Spleen (tissue), 11 donors: ENCODE measurements around the gene TANC1. TPM values are rescaled to one million over a fixed set of nuclear protein-coding genes. Genes with fewer than 3 reads are reported as not detected.

Experiments used
- DNase-seq: peaks from one replicate; pipeline ENCODE4 v3.0.0-alpha.2; 2020
- H3K27ac ChIP-seq, 8 donors: fragments of 200-600 bp; sonication (generic) in 7 of 8; 1 replicate in 4 of 8; 2 replicates in 4 of 8; pipeline versions ENCODE4 v1.5.0 to v1.8.0; 2016 to 2021; ENCODE audit warnings: inconsistent platforms in 4 of 8, mild to moderate bottlenecking in 4 of 8, moderate library complexity in 1 of 8
- H3K27me3 ChIP-seq, 7 donors: fragments of 200-600 bp; sonication (generic) in 6 of 7; replicated peaks in 1 of 7; 1 replicate in 4 of 7; 2 replicates in 3 of 7; pipeline versions ENCODE4 v1.5.0 to v1.8.0; 2016 to 2021; ENCODE audit warnings: inconsistent platforms in 3 of 7, mild to moderate bottlenecking in 1 of 7
- H3K36me3 ChIP-seq, 6 donors: fragments of 200-600 bp; sonication (generic) in 5 of 6; 1 replicate in 4 of 6; 2 replicates in 2 of 6; pipeline versions ENCODE4 v1.5.0 to v1.8.0; 2016 to 2021; ENCODE audit warnings: inconsistent platforms in 2 of 6
- H3K4me1 ChIP-seq, 6 donors: fragments of 200-600 bp; sonication (generic) in 5 of 6; 1 replicate in 3 of 6; 2 replicates in 3 of 6; pipeline versions ENCODE4 v1.5.0 to v1.8.0; 2016 to 2021; ENCODE audit warnings: inconsistent platforms in 3 of 6
- H3K4me3 ChIP-seq, 8 donors: fragments of 200-600 bp; sonication (generic) in 7 of 8; 1 replicate in 4 of 8; 2 replicates in 4 of 8; pipeline versions ENCODE4 v1.5.0 to v1.8.0; 2016 to 2021; ENCODE audit warnings: inconsistent platforms in 4 of 8, mild to moderate bottlenecking in 4 of 8, moderate library complexity in 2 of 8
- H3K9me3 ChIP-seq, 8 donors: fragments of 200-600 bp; sonication (generic) in 7 of 8; 1 replicate in 4 of 8; 2 replicates in 4 of 8; pipeline versions ENCODE4 v1.5.0 to v1.8.0; 2016 to 2021; ENCODE audit warnings: inconsistent platforms in 4 of 8
- POLR2A ChIP-seq, 3 donors: fragments of 450-650 bp; IDR thresholded peaks; one replicate each; pipeline ENCODE4 v1.5.1; 2017; ENCODE audit warnings: antibody characterized with exemption in 3 of 3, mild to moderate bottlenecking in 1 of 3
- POLR2AphosphoS5 ChIP-seq, 3 donors: sonication (generic); formaldehyde crosslinking; IDR thresholded peaks; one replicate each; pipeline ENCODE4 v1.5.1; 2017; ENCODE audit warnings: antibody characterized with exemption in 3 of 3
- WGBS, 5 donors: extraction: QIAGEN DNeasy Blood & Tissue Kit in 3 of 5; methylation state at CpG; one replicate each; pipeline versions ENCODE4 v1.1.5 to v1.1.7; 2013 to 2018; 5-methylcytosine and 5-hydroxymethylcytosine counted together
- intact Hi-C: fragments of 100-400 bp; cut with DNase I; formaldehyde crosslinking; loops from one replicate; pipeline ENCODE4 v1.15.0; 2023; ENCODE audit warnings: low total_unique reads
- polyA plus RNA-seq, 3 donors: library from polyadenylated mRNA; stranded (reverse); fragments of 200-250 nt; gene quantifications; one replicate each; pipeline ENCODE4 v1.2.1, GENCODE V29; 2013
- total RNA-seq, 7 donors: library from RNA; depleted of rRNA in 3 of 7; stranded (reverse); fragments of >200 nt in 3 of 7; fragmentation: NEBNext Ultra II Directional in 4 of 7; extraction: Animal tissue kit (Norgen Biotek cat#: 25700) in 4 of 7; gene quantifications; one replicate each; pipeline versions ENCODE4 v1.1.0 to v1.2.1, GENCODE V29; 2016 to 2021
- TF ChIP-seq, protein P1 (sequence below), 11 experiments: fragments of 200-600 bp in 7 of 11; fragments of 450-650 bp in 4 of 11; sonication (generic) in 4 of 11; IDR thresholded peaks in 8 of 11; conservative IDR thresholded peaks in 3 of 11; 1 replicate in 7 of 11; 2 replicates in 4 of 11; pipeline versions ENCODE4 v1.4.0 to v1.8.0; 2016 to 2021; ENCODE audit warnings: antibody characterized with exemption in 11 of 11, inconsistent platforms in 4 of 11, mild to moderate bottlenecking in 1 of 11
- donor health status: healthy with polysubstance abuse.
- donor health status: DM: no; HTN: no; CAD: no; lungs with moderate emphysema.
- donor health status: DM: no; HTN: no; CAD: no.
- donor health status: Bipolar disorder and iron deficiency.
- donor health status: healthy.
- donor health status: DM: no; HTN: no; CAD: no.
- donor health status: DM: yes; HTN: yes; CAD: no.

The TANC1 gene
- total and polyA plus RNA-seq, 10 donors, result 3.1 to 28.2 (median 21.7) TPM

DNA sequence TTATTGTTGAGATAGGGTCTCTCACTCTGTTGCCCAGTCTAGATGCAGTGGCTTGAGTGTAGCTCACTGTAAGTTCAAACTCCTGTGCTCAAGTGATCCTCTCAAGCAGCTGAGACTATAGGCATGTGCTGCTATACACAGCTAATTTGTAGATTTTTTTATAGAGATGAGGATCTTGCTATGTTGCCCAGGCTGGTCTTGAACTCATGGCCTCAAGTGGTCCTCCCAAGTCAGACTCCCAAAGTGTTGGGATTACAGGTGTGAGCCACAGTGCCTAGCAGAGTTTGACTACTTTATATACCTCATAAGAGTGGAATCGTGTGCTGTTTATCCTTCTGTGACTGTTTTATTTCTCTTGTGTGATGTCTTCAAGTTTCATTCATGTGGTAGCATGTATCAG is 60.3 kb downstream of the TANC1 start:
- Histone ChIP-seq H3K4me1 (peaks cover 8 to 41% (median 23%) of the 10 kb centered on the region in 6 donors), H3K9me3 (no peaks in the 10 kb centered on the region), H3K27ac (no peak overlapping the region), H3K4me3 (no peak overlapping the region), H3K27me3 (no peaks in the 10 kb centered on the region), H3K36me3 (no peaks in the 10 kb centered on the region)
- TF ChIP-seq, protein P1, sequence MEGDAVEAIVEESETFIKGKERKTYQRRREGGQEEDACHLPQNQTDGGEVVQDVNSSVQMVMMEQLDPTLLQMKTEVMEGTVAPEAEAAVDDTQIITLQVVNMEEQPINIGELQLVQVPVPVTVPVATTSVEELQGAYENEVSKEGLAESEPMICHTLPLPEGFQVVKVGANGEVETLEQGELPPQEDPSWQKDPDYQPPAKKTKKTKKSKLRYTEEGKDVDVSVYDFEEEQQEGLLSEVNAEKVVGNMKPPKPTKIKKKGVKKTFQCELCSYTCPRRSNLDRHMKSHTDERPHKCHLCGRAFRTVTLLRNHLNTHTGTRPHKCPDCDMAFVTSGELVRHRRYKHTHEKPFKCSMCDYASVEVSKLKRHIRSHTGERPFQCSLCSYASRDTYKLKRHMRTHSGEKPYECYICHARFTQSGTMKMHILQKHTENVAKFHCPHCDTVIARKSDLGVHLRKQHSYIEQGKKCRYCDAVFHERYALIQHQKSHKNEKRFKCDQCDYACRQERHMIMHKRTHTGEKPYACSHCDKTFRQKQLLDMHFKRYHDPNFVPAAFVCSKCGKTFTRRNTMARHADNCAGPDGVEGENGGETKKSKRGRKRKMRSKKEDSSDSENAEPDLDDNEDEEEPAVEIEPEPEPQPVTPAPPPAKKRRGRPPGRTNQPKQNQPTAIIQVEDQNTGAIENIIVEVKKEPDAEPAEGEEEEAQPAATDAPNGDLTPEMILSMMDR (IDR thresholded peaks at IDR 0.05 in 8 of 11, conservative IDR thresholded peaks at IDR 0.05 in 3 of 11), result no peak
- TF ChIP-seq POLR2AphosphoS5 (IDR thresholded peaks at IDR 0.05), result no peak
- no peak for TF ChIP-seq POLR2A (IDR thresholded peaks at IDR 0.05)
- 83 to 92% (median 91%) methylated on average over 1 of the region's 1 CpG for WGBS, 5 donors
- intact Hi-C loops, result loop anchor here (10.0 kb wide), 1 partner anchor 54 kb away; no protein-coding TSS in a partner anchor
- no peak for DNase-seq

DNA sequence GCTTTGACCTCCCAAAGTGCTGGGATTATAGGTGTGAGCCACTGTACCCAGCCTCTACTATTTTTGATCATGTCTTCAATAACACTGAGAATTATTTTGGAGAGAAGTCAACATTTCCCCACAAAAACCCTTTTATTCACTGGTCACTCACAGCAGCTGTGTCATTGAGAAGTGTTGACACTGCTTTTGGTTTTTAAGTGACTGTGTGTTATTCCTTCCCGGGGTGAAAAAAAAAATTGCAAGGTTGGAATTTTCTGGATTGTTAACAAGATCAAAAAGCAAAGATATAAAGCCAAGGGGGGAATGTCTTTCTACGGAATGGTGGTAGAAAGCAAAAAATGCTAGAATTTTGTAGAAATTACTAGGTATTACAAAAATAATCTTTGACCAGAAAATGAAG is 61.5 kb downstream of the TANC1 start:
- 61 to 77% (median 65%) methylated on average over 2 of the region's 2 CpGs for WGBS, 5 donors
- no peak overlapping the region for H3K4me3 ChIP-seq
- no peaks in the 10 kb centered on the region for H3K36me3 ChIP-seq
- H3K27ac ChIP-seq, result peak overlapping the region in 7 of 8 donors; percentile 39 to 75 (median 63)
- no peak for DNase-seq
- intact Hi-C loops, result loop anchor here (10.0 kb wide), 1 partner anchor 55 kb away; no protein-coding TSS in a partner anchor
- TF ChIP-seq POLR2AphosphoS5 (IDR thresholded peaks at IDR 0.05) (no peak), POLR2A (IDR thresholded peaks at IDR 0.05) (no peak)
- TF ChIP-seq, protein P1 (IDR thresholded peaks at IDR 0.05 in 8 of 11, conservative IDR thresholded peaks at IDR 0.05 in 3 of 11), result no peak
- no peaks in the 10 kb centered on the region for H3K27me3 ChIP-seq
- H3K4me1 ChIP-seq, result peaks cover 8 to 41% (median 23%) of the 10 kb centered on the region in 6 donors
- H3K9me3 ChIP-seq, result no peaks in the 10 kb centered on the region

DNA sequence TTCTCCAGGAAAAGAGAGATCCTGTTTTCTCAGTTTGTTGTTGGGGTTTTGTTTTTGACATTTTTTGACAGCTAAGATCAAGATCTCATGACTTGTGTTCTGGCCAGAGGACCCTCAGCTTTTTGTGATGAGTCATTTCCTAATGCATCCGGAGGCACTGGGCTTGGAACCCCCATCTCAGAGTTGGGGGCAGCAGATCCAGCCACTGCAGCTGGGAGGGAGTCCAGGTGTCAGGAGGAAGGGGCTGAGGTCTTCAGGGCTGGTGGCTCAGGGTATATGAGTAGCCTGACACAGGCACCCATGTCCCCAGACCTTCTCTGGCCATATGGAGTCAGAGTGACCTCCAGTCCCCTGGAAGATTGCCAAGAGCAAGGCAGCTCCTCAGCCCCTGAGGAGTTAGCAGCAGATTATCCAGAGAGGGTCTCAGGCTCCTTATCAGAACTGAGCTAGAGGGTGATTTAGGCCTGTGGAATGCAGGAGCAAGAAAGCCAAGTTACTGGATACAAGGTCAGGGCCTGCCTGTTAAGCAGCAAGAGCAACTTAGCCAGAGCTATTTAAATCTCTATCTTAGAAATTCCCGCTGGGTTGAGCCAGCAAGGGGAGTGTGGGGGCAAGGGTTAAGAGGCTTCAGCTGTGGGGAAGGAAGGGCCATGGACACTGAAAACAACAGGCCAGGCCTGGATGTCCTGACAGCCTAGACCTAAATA is 62.4 kb downstream of the TANC1 start:
- no peak for DNase-seq
- no peaks in the 10 kb centered on the region for H3K9me3 ChIP-seq
- H3K4me1 ChIP-seq, result peaks cover 8 to 45% (median 24%) of the 10 kb centered on the region in 6 donors
- peak overlapping the region in 7 of 8 donors; percentile 39 to 75 (median 63) for H3K27ac ChIP-seq
- 28 to 50% (median 43%) methylated on average over 2 of the region's 2 CpGs for WGBS, 5 donors
- no peak for TF ChIP-seq POLR2A (IDR thresholded peaks at IDR 0.05)
- TF ChIP-seq POLR2AphosphoS5 (IDR thresholded peaks at IDR 0.05), result peak in 2 of 3 donors; percentile 58 to 83
- H3K36me3 ChIP-seq, result no peaks in the 10 kb centered on the region
- no peak overlapping the region for H3K4me3 ChIP-seq
- H3K27me3 ChIP-seq, result no peaks in the 10 kb centered on the region
- intact Hi-C loops, result no loop called here

DNA sequence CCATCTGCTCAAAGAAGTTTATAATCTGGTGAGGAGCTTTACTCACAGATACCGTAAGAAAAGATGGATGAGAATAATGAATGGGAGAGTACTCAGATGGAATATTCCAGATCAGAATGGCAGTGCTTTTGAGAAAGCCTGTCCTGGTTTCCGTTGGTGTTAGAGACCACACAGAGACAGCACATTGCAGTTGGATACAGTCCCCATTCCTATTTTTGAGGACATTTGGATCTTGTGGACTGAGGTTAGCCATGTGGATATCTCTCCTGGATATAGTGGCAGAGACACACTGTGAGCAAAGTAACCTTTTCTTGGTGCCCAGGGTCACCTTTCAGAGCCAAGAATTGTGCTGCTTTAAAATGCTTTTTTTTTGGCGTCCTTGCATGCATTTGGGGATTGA is 63.7 kb downstream of the TANC1 start:
- no peaks in the 10 kb centered on the region for H3K36me3 ChIP-seq
- H3K27ac ChIP-seq, result peak overlapping the region in 5 of 8 donors; percentile 3 to 74 (median 37)
- no peak overlapping the region for H3K4me3 ChIP-seq
- no peaks in the 10 kb centered on the region for H3K27me3 ChIP-seq
- no peak for DNase-seq
- H3K4me1 ChIP-seq, result peaks cover 8 to 45% (median 22%) of the 10 kb centered on the region in 6 donors
- WGBS, 5 donors, result 52 to 86% (median 78%) methylated on average over 3 of the region's 3 CpGs
- H3K9me3 ChIP-seq, result peaks cover 0 to 7% (median 0%) of the 10 kb centered on the region in 8 donors
- TF ChIP-seq POLR2A (IDR thresholded peaks at IDR 0.05), result no peak
- intact Hi-C loops, result no loop called here

DNA sequence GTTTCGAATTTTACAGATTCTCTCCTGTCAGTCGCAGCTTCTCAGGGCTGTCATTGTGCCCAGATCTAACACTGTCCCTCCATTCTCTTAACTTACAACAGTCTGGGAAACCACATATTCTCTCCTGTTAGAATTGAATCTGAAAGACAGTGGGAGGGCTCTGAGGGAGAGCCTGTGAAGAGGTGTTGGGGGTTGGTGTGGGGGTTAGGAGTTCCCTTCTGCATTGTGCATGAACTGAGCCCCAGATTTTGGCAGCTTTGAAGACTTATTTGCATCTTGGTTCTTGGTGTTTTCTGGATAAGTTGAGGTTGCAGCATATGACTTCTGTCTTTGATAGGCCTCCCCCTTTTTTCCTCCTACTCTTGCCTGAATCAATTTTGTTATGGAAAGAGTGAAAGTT is 64.1 kb downstream of the TANC1 start:
- WGBS, 5 donors, result 69 to 85% (median 78%) methylated on average over 2 of the region's 2 CpGs
- no peak for TF ChIP-seq POLR2A (IDR thresholded peaks at IDR 0.05)
- TF ChIP-seq, protein P1 (IDR thresholded peaks at IDR 0.05 in 8 of 11, conservative IDR thresholded peaks at IDR 0.05 in 3 of 11), result no peak
- no peak for TF ChIP-seq POLR2AphosphoS5 (IDR thresholded peaks at IDR 0.05)
- H3K9me3 ChIP-seq, result peaks cover 0 to 7% (median 2%) of the 10 kb centered on the region in 8 donors
- H3K27me3 ChIP-seq, result no peaks in the 10 kb centered on the region
- H3K27ac ChIP-seq, result peak overlapping the region in 3 of 8 donors; percentile 13 to 37 (median 15)
- H3K4me3 ChIP-seq, result no peak overlapping the region
- DNase-seq, result no peak
- no peaks in the 10 kb centered on the region for H3K36me3 ChIP-seq
- intact Hi-C loops, result no loop called here
- H3K4me1 ChIP-seq, result peaks cover 8 to 45% (median 22%) of the 10 kb centered on the region in 6 donors
